ENCODE results near the gene USP36.

USP36 gene

GRCh38 chr17:78789663-78790181, 50.9 kb downstream of the USP36 start:
- DNase-seq (ENCODE audit: extremely low read depth, insufficient read length), result no peak
- no peaks in the 10 kb centered on the region for H3K27me3 ChIP-seq (replicated peaks; ENCODE audit: control insufficient read depth, insufficient read depth, low read length)
- H3K4me3 ChIP-seq (replicated peaks; ENCODE audit: low read depth, low read length), result no peak overlapping the region
- TF ChIP-seq CTCF (IDR thresholded peaks at IDR 0.05; ENCODE audit: insufficient read depth, low read length, poor library complexity, severe bottlenecking), result no peak
- H3K36me3 ChIP-seq (ENCODE audit: control insufficient read depth, insufficient read depth, low read length), result peaks cover 9% of the 10 kb centered on the region

- peaks cover 7% of the 10 kb centered on the region for H3K36me3 ChIP-seq (ENCODE audit: control insufficient read depth, insufficient read depth, low read length)
- H3K27me3 ChIP-seq (replicated peaks; ENCODE audit: control insufficient read depth, insufficient read depth, low read length), result no peaks in the 10 kb centered on the region
- no peak for TF ChIP-seq CTCF (IDR thresholded peaks at IDR 0.05; ENCODE audit: insufficient read depth, low read length, poor library complexity, severe bottlenecking)
- DNase-seq (ENCODE audit: extremely low read depth, insufficient read length), result no peak
- no peak overlapping the region for H3K4me3 ChIP-seq (replicated peaks; ENCODE audit: low read depth, low read length)
Observed at GRCh38 chr17:78789149-78789662, 51.4 kb downstream of the USP36 start.

- Histone ChIP-seq H3K4me3 (replicated peaks; ENCODE audit: low read depth, low read length) (no peak overlapping the region), H3K36me3 (ENCODE audit: control insufficient read depth, insufficient read depth, low read length) (peaks cover 4% of the 10 kb centered on the region), H3K27me3 (replicated peaks; ENCODE audit: control insufficient read depth, insufficient read depth, low read length) (no peaks in the 10 kb centered on the region)
- no peak for TF ChIP-seq CTCF (IDR thresholded peaks at IDR 0.05; ENCODE audit: insufficient read depth, low read length, poor library complexity, severe bottlenecking)
- no peak for DNase-seq (ENCODE audit: extremely low read depth, insufficient read length)
Observed at GRCh38 chr17:78788451-78788850, 52.2 kb downstream of the USP36 start.

GRCh38 chr17:78787444-78787843, 53.2 kb downstream of the USP36 start:
- Histone ChIP-seq H3K36me3 (ENCODE audit: control insufficient read depth, insufficient read depth, low read length) (no peaks in the 10 kb centered on the region), H3K27me3 (replicated peaks; ENCODE audit: control insufficient read depth, insufficient read depth, low read length) (no peaks in the 10 kb centered on the region), H3K4me3 (replicated peaks; ENCODE audit: low read depth, low read length) (no peak overlapping the region)
- peak; percentile 13 for TF ChIP-seq CTCF (IDR thresholded peaks at IDR 0.05; ENCODE audit: insufficient read depth, low read length, poor library complexity, severe bottlenecking)
- DNase-seq (ENCODE audit: extremely low read depth, insufficient read length), result no peak

GRCh38 chr17:78785663-78786057, 55.0 kb downstream of the USP36 start:
- DNase-seq (ENCODE audit: extremely low read depth, insufficient read length), result no peak
- Histone ChIP-seq H3K36me3 (ENCODE audit: control insufficient read depth, insufficient read depth, low read length) (no peaks in the 10 kb centered on the region), H3K27me3 (replicated peaks; ENCODE audit: control insufficient read depth, insufficient read depth, low read length) (no peaks in the 10 kb centered on the region), H3K4me3 (replicated peaks; ENCODE audit: low read depth, low read length) (no peak overlapping the region)
- no peak for TF ChIP-seq CTCF (IDR thresholded peaks at IDR 0.05; ENCODE audit: insufficient read depth, low read length, poor library complexity, severe bottlenecking)

Data from GM06990 (cell line).